ENCODE results near the gene CLCN7. TPM values are rescaled to one million over a fixed set of nuclear protein-coding genes. Genes with fewer than 3 reads are reported as not detected.
A peak's percentile ranks its signal among the peaks of the same experiment; 100 is the strongest.

Gene CLCN7
- total RNA-seq, 6 experiments from 2014 or later, result 47.5 to 62.6 (median 51.3) TPM

- no peak for TF ChIP-seq CTCF (IDR thresholded peaks at IDR 0.05)
- Mint-ChIP-seq H3K36me3 (ENCODE audit: low read depth) (no peaks in the 10 kb centered on the region), H3K27ac (no peak overlapping the region), H3K9me3 (no peaks in the 10 kb centered on the region), H3K4me1 (ENCODE audit: low read depth) (peaks cover 4% of the 10 kb centered on the region; the same call in 1 of the 2 replicates), H3K27me3 (ENCODE audit: insufficient read depth) (no peaks in the 10 kb centered on the region; the same call in 1 of the 2 replicates), H3K4me3 (no peak overlapping the region)
- DNase-seq, result no peak
Observed at GRCh38 chr16:1424028-1424427, 50.8 kb downstream of the CLCN7 start.

- no peaks in the 10 kb centered on the region for H3K9me3 Mint-ChIP-seq
- DNase-seq, result no peak
- H3K4me1 Mint-ChIP-seq (ENCODE audit: low read depth), result peaks cover 4% of the 10 kb centered on the region; the same call in 1 of the 2 replicates
- H3K36me3 Mint-ChIP-seq (ENCODE audit: low read depth), result no peaks in the 10 kb centered on the region
- no peaks in the 10 kb centered on the region; the same call in 1 of the 2 replicates for H3K27me3 Mint-ChIP-seq (ENCODE audit: insufficient read depth)
- H3K4me3 Mint-ChIP-seq, result peak overlapping the region; percentile 95
- no peak for TF ChIP-seq CTCF (IDR thresholded peaks at IDR 0.05)
- H3K27ac Mint-ChIP-seq, result no peak overlapping the region
Observed at GRCh38 chr16:1422076-1422475, 52.8 kb downstream of the CLCN7 start.

GRCh38 chr16:1420111-1420539, 54.7 kb downstream of the CLCN7 start:
- no peaks in the 10 kb centered on the region for H3K36me3 Mint-ChIP-seq (ENCODE audit: low read depth)
- H3K4me1 Mint-ChIP-seq (ENCODE audit: low read depth), result peaks cover 12% of the 10 kb centered on the region; the same call in 1 of the 2 replicates
- H3K4me3 Mint-ChIP-seq, result peak overlapping the region; percentile 95
- H3K27ac Mint-ChIP-seq, result peak overlapping the region; percentile 97
- no peak for DNase-seq
- H3K27me3 Mint-ChIP-seq (ENCODE audit: insufficient read depth), result no peaks in the 10 kb centered on the region; the same call in 1 of the 2 replicates
- no peaks in the 10 kb centered on the region for H3K9me3 Mint-ChIP-seq
- TF ChIP-seq CTCF (IDR thresholded peaks at IDR 0.05), result no peak

GRCh38 chr16:1416521-1416941, 58.3 kb downstream of the CLCN7 start:
- Mint-ChIP-seq H3K4me3 (no peak overlapping the region), H3K36me3 (ENCODE audit: low read depth) (no peaks in the 10 kb centered on the region), H3K9me3 (no peaks in the 10 kb centered on the region), H3K27me3 (ENCODE audit: insufficient read depth) (no peaks in the 10 kb centered on the region; the same call in 1 of the 2 replicates), H3K27ac (peak overlapping the region; percentile 19), H3K4me1 (ENCODE audit: low read depth) (peaks cover 12% of the 10 kb centered on the region; the same call in 1 of the 2 replicates)
- no peak for DNase-seq
- TF ChIP-seq CTCF (IDR thresholded peaks at IDR 0.05), result no peak

- TF ChIP-seq CTCF (IDR thresholded peaks at IDR 0.05), result no peak
- DNase-seq, result no peak
- Mint-ChIP-seq H3K27ac (peak within 1 kb of the TSS; percentile 53), H3K4me1 (ENCODE audit: low read depth) (peaks cover 7% of the 10 kb centered on the region; the same call in 1 of the 2 replicates), H3K36me3 (ENCODE audit: low read depth) (no peaks in the 10 kb centered on the region), H3K9me3 (no peaks in the 10 kb centered on the region), H3K27me3 (ENCODE audit: insufficient read depth) (no peaks in the 10 kb centered on the region; the same call in 1 of the 2 replicates), H3K4me3 (peak within 1 kb of the TSS; percentile 81)
Observed at GRCh38 chr16:1414532-1415260, 60.1 kb downstream of the CLCN7 start, which contains the start of gene UNKL. Gene UNKL, minus strand, starts transcription at chr16:1414704. Its CDS starts 13 bp downstream, at chr16:1414691.

All from HFFc6 (cell line).